Suppressor macrophage (primary cell): Measurements from ENCODE around the gene EPB41L3.
"Not testable (repeated sequence)": the region's sequence is repeated elsewhere in the genome, so short reads cannot be mapped to it uniquely, and the experiment has no call there.

ENCODE experiments used
- DNase-seq, 4 experiments: peaks; one replicate each; pipeline ENCODE4 v3.0.0-alpha.2; 2020 to 2022

The EPB41L3 gene

DNA sequence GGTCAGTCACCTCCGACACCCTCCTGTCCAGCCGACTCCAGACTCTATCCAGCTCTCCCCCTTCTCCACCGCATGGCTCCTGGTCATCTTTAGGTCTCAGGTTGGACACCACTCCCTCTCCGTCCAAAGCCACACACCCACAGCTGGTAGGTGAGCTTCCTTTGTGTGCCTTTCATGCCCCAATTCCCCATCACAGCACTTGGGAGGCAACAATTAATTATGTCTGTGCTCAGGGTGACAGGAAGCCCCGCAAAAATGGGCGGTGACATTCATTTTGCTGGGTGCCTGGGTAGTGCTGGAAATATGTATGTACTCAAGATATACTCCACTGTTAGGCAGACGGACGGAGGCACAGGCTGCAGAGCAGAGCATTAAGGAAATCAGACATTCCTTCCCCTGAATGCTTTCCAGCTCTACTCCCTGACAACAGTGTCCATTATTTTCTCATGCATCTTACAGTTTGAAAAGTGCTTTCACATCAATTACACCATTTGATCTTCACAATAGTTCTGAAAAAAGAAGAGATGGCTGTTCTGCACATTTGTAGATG is 13.1 kb downstream of the EPB41L3 start:
- DNase-seq: no peak

GRCh38 chr18:5529471-5529870 is 14.3 kb downstream of the EPB41L3 start:
- peak in 3 of 4 experiments; percentile 16 to 53 (median 46) for DNase-seq

DNA sequence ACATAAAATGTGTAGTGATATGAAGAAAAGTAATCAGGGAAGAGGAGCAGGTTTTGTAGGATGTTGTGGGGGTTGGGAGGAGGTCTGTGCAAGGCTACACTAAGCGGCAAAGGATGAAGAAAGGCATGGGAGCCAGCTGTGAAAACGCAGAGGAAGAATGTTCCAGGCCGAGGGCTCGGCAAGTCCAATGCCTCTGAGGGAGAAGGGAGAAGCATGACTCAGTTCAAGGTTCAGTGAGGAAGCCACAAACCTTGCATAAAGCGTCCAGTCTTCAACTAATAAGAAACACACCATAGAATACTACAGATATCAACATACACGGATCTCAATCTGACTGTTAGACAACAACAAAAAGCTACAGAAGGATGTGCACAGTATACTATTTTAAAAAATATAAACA is 16.2 kb downstream of the EPB41L3 start:
- DNase-seq: peak; percentile 68 to 81 (median 78)

DNA sequence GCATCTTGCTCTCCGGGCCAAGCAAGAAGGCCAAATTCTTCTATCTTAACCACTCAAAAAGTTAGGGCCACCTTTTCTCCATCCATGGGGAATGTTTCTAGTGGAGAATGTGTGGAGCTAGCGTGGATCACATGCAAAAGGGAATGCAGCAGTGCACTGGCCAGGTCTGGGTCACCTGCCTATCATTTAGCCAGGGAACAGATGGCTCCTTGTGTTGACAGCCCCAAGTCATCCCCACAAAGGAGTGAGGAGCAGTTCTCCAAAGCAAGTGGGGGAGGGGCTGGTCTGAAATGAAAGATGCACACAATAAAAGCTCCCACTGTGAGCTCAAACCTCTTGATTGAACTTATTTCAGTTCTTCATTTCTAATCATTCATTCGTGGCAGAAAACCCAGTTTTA is 19.1 kb downstream of the EPB41L3 start:
- DNase-seq: no peak

- no peak for DNase-seq
These were observed 22.8 kb downstream of the EPB41L3 start for GRCh38 chr18:5521000-5521399.

GRCh38 chr18:5520464-5520863 is 23.3 kb downstream of the EPB41L3 start:
- no peak for DNase-seq

DNA sequence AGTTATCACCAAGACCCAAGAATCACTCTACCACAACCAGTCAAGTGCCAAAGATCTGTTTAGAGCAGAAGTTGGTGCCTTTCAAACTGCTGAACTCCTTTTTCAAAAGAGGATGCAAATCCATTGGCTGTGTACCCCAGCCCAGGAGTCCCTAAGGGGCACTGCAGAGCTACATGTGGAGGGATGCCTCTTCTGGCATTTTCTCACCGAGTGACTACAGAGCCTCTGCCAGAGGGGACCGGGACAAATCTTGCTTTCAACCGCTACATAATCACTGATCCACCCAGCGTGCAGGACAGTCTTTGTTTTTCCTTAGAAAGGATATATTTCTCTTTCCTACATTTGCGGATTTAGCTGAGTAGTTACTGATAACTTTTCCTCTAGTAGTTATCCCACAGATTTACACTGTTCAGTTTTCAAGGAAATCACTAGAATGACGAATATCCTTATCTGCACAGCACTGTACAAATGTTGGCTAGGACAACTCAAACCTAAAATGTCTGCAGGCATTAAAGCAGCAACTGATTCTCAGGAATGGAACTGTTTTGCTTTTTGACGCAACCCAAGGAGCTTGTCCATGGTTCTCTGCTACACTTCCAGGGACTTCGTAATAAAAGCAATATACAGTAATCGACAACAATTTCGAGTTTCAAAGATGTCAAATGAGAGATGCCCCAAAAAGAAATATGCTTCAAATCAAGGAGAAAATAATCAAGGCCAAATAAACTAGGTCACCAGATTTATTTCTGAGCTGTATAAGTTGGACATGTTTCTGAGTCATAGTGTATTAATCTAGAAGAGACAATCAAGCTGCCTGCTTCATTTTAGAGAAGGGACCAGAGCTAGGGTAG is 24.1 kb downstream of the EPB41L3 start:
- no peak for DNase-seq

GRCh38 chr18:5518899-5519371 is 24.9 kb downstream of the EPB41L3 start:
- DNase-seq: no peak

GRCh38 chr18:5518179-5518770 is 25.5 kb downstream of the EPB41L3 start:
- DNase-seq: no peak

GRCh38 chr18:5516841-5517240 is 27.0 kb downstream of the EPB41L3 start:
- no peak for DNase-seq

DNA sequence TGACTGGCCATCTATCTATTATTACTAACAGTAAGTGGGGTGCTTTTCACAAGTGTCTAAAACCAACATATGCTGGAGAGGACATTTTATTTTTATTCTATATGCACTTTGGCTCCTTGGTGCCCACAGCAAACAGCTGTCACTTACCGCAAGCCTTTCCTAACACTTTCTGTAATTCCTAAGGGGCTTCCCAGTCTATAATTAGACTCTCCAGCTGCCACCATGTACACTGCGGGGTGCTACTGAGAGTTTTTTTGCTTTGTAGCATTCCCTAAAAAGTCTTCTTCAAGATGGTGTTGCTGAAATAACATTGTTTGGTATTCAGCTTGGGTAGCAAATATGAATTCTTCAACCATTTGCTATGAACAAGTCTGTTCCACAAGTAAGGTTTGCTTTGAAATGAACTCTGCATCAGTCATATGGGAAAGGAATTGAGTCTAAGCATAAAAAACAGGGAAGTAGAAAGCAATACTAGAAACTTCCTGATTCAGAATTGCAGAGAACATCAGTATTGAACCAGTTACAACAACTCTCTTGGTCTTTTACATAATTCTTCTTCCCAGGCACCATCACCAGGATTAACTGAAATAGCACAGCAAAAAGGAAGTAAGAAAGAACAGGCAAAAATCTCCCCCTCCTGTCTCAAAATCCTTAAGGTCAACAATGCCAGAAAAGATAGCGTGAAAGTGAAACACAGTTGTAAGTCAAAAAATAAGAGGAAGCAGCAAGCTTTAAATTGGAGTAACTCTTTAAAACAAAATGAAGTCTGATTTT is 28.6 kb downstream of the EPB41L3 start:
- DNase-seq: peak; percentile 58 to 94 (median 81)

DNA sequence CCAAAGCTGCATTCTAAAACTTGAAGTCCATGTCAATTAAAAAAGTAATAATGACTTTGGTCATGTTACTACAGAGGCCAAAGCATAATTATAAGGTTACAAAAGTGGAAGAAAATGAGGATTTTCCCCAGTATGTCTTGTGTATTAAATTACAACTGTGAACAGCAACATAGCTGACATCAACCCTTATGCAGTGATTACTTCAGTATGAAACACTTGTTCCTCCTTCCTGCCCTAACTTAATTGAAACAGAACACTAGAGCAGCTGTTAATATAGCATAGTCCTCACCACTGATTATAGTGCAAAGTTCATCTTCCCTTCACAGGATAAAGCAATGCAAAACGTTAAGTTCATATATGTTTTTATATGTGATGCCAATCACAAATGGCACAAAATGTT is 29.9 kb downstream of the EPB41L3 start:
- peak in 3 of 4 experiments; percentile 29 to 77 (median 74) for DNase-seq

DNA sequence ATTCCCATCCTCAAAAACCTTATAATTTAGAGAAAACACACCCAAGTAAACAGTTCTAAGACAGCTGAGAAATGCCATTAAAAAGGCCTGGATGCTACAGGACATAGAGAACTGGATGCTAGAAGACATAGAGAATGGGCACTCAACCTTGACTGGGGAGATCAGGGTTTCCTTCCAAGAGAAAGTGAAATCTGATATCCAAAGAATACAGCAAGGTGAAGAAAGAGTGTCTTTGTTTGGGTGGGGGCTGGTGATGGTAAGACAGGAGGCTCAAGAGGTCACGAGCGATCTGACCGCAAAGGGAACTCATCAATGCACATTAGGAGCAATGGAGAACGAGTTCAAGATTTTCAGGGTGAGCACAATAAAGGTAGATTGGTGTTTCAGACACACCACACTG is 31.6 kb downstream of the EPB41L3 start:
- DNase-seq: no peak

GRCh38 chr18:5511541-5511940 is 32.3 kb downstream of the EPB41L3 start:
- not testable (repeated sequence) for DNase-seq

DNA sequence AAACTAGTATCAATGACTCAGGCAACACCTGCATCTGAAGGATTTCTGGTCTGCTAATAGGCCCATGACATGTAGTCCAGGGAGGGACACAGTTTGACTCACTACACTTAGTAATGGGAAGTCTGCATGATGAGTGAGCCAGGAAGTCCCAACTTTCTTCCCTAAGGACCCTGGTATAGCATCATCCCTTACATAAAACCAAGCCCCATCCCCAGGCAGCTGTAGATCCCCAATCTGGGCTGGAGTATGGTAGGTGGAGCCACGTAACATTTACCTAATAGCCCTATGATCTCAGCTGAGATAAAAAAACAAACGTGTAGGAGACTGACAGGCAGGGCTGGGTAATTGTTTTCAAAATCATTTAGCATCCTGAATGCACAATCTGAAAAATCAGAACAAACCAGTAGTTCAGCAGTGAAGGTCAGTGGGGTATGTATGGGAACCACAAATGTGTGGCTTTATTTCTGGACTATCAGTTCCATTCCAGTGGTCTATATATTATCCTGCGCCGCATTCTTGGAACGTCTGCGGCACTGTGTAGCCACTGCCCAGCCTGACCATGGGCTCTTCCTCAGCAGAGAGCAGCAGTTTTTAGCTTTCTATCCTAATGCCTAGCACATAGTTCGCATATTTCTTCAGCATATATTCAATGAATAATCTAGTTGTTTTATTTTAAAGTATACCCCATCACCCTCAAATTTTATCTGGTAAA is 33.5 kb downstream of the EPB41L3 start:
- DNase-seq: peak in 3 of 4 experiments; percentile 27 to 54 (median 36)

- no peak for DNase-seq
These were observed 35.0 kb downstream of the EPB41L3 start for GRCh38 chr18:5508821-5509220.

DNA sequence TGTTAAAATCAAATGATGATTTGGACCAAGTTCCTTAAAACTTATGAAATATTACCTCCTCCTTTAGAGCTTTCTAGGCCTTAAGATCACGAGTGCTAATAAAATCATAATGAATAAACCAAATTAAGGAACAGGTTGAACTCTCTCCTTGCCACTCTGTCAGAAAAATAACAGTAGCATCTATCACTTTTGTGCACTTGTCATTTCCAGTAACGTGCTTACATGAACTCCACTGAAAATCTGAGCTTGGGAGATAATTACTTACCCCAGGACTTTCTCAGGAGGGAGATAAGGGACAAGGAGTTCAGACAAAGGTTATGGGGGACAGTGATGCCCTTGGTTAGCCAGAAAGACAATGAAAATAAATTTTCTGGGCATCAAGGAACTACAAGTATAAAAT is 36.0 kb downstream of the EPB41L3 start:
- no peak for DNase-seq

DNA sequence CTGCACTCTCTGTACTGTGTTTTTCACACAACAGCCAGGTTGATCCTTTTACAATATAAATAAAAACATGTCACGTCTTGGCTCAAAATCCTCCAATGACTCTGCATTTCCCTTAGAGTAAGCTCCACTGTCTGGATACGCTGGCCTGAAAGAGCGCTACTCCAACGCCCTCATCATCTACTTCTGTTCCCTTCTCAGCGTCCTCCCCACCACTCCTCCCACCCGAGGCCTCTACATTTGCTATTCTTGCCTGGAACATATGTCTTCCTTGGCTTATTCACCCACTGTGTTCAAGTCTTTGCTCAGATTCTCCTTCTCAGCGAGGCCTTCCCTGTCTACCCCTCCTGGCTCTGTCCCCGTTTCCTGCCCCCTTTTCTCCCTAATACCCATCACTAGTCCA is 37.6 kb downstream of the EPB41L3 start:
- DNase-seq: no peak

GRCh38 chr18:5503740-5504139 is 40.1 kb downstream of the EPB41L3 start:
- peak in 1 of 4 experiments; percentile 28 for DNase-seq

DNA sequence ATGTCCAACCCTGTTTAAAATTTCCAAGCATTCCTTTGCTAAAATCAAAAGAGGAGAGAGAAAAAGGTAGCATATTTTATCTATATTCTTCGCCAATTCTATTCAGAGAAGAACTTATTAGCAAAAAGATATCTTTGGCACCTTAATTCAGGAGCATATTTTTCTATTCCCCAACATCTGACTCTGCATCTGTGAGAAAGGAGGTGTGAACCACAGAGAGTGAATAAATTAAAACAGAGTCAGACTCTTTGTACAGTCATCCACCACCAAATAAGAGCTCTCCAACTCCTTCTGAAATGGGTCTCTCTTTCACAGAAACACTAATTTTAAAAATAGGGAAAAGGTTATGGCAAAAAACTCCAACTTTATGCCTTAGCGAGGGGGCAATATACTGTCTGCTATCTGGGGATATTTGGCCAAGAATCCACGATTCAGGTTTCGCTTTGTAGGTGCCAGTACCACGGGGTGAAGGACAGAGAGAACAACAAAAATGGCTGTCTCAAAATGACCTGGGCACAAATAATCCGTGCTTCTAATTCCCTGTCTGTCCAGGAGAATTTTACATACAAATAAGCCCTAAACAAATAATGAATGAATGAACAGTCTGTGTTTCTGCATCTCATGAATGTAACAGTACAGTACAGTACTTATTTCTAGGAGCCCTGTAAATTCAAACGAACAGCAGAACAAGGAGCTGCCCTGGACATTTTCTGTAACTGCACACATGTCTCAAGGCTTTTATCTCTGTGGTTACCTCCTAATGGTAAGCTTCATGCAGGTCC is 43.4 kb downstream of the EPB41L3 start:
- no peak for DNase-seq

- DNase-seq: no peak
These were observed 45.3 kb downstream of the EPB41L3 start for GRCh38 chr18:5498452-5498851.
